Measurements from ENCODE around the gene WDR47. TPM values are rescaled to one million over a fixed set of nuclear protein-coding genes. Genes with fewer than 3 reads are reported as not detected.

Gene WDR47
- total and polyA plus RNA-seq, 7 experiments from 2014 or later, result 3.9 to 15.4 (median 12.1) TPM

DNA sequence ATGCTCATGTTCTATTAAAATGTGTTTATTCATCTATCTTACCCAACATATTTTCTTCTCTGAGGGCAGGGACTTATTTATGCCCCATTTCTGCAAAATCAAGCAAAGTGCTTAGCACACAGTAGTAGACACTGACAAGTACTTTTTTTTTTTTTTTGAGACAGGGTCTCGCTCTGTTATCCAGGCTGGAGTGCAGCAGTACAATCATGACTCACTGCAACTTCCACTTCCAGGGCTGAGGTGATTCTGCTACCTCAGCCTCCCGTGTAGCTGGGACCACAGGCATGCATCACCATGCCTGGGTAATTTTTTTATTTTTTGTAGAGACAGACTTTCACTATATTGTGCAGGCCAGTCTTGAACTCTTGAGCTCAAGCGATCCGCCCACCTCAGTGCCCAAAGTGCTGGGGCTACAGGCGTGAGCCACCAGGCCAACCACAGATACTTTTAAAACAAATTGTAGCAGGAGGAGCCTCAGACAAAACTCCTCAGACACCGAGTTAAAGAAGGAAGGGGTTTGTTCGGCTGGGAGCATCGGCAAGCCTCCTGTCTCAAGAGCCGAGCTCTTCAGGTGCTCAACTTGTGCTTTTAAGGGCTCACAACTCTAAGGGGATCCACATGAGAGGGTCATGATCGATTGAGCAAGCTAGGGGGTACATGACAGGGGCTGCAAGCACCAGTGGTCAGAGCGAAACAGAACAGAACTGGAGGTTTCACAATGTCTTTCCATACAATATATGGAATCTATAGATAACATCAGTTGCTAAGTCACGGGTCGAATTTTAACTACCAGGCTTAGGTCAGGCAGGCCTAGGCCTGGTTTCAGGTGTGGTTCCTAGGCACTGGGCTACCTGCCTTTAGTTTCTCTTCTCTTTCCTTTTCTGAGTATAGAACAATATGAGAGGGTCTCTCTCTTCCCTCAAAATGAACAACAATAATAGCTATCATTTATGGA lies 42.9 kb upstream of the WDR47 start:
- Mint-ChIP-seq H3K9me3 (peaks cover 0 to 9% (median 0%) of the 10 kb centered on the region in 11 donors), H3K36me3 (no peaks in the 10 kb centered on the region), H3K27me3 (no peaks in the 10 kb centered on the region), H3K4me1 (peaks cover 0 to 8% (median 0%) of the 10 kb centered on the region in 7 donors), H3K27ac (no peak overlapping the region), H3K4me3 (no peak overlapping the region)
- Histone ChIP-seq H3K4me3 (ENCODE audit: low read length) (no peak overlapping the region), H3K36me3 (ENCODE audit: control insufficient read depth in 2 of 3, insufficient read depth in 3 of 3, low read length in 3 of 3) (no peaks in the 10 kb centered on the region), H3K9me3 (ENCODE audit: control insufficient read depth in 2 of 3, low read length in 3 of 3) (no peaks in the 10 kb centered on the region), H3K4me1 (ENCODE audit: control insufficient read depth in 2 of 2, insufficient read depth in 2 of 2, low read length in 2 of 2) (no peaks in the 10 kb centered on the region), H3K27ac (ENCODE audit: low read depth, low read length) (no peak overlapping the region), H3K27me3 (ENCODE audit: control insufficient read depth in 2 of 2, insufficient read depth in 2 of 2, low read length in 2 of 2) (no peaks in the 10 kb centered on the region)
- ChIA-PET CTCF (interaction anchor here (0.6 to 0.7 kb wide), 2 partner anchors 280 to 692 kb away, joined by 4 to 6 read pairs; no protein-coding TSS in a partner anchor), POLR2A (interaction anchor here (0.6 to 3.4 kb wide), 4 partner anchors 10 to 47 kb away, joined by 3 to 19 read pairs (median 3); no protein-coding TSS in a partner anchor)
- no peak for ATAC-seq
- no peak for DNase-seq
- intact Hi-C loops (cut with micrococcal nuclease), result no loop called here

DNA sequence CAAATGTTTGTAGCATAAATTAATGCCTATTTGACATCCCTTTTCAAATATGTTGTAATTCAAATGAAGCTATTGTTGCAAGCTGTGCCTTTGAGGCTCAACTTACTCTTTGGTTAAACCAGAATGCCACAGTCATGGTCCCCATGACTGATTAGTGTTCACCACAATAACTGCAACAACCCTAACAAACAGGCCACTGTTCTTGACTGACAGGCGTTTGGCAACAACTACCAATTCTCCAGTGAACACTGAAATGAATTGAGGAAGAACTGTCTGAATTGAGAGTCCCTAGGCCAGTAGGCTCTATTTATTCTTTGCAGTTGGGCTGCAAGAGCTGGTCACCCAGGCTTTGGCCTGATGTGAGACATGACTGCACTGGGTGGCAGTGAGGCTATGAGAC lies 42.0 kb upstream of the WDR47 start:
- Histone ChIP-seq H3K4me3 (ENCODE audit: low read length) (no peak overlapping the region), H3K27me3 (ENCODE audit: control insufficient read depth in 2 of 2, insufficient read depth in 2 of 2, low read length in 2 of 2) (no peaks in the 10 kb centered on the region), H3K9me3 (ENCODE audit: control insufficient read depth in 2 of 3, low read length in 3 of 3) (no peaks in the 10 kb centered on the region), H3K4me1 (ENCODE audit: control insufficient read depth in 2 of 2, insufficient read depth in 2 of 2, low read length in 2 of 2) (no peaks in the 10 kb centered on the region), H3K27ac (ENCODE audit: low read depth, low read length) (no peak overlapping the region), H3K36me3 (ENCODE audit: control insufficient read depth in 2 of 3, insufficient read depth in 3 of 3, low read length in 3 of 3) (no peaks in the 10 kb centered on the region)
- H3K36me3 Mint-ChIP-seq, result no peaks in the 10 kb centered on the region
- H3K27me3 Mint-ChIP-seq, result no peaks in the 10 kb centered on the region
- ChIA-PET POLR2A (interaction anchor here (0.7 to 3.4 kb wide), 2 partner anchors 9 to 16 kb away, joined by 3 to 19 read pairs; no protein-coding TSS in a partner anchor), CTCF (no interaction called here)
- peaks cover 0 to under 1% (median 0%) of the 10 kb centered on the region in 7 donors for H3K4me1 Mint-ChIP-seq
- H3K4me3 Mint-ChIP-seq, result no peak overlapping the region
- H3K27ac Mint-ChIP-seq, result no peak overlapping the region
- no peak for ATAC-seq
- peaks cover 0 to 2% (median 0%) of the 10 kb centered on the region in 11 donors for H3K9me3 Mint-ChIP-seq
- intact Hi-C loops (cut with micrococcal nuclease), result no loop called here
- no peak for DNase-seq

DNA sequence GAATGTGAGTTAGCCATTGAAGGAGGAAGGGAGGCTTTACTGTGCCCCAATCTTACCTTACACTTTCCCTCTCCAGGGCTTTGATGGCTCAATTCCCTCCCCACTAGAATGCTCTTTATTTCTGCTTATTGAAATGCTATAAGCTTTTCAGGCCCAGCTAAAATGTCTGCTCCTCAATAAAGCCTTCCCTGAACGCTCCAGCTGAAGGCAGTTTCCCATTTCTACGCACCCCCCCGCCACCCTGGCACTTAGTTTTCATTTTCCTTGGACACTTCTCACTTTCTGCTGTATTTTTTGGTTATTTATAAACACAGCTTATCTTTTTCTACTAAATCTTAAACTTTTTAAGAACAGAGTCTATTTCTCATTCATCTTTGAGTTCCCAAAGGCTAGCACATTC lies 41.6 kb upstream of the WDR47 start:
- H3K36me3 Mint-ChIP-seq, result no peaks in the 10 kb centered on the region
- no peak overlapping the region for H3K27ac Mint-ChIP-seq
- no peak overlapping the region for H3K4me3 Mint-ChIP-seq
- ATAC-seq, result no peak
- H3K27me3 Mint-ChIP-seq, result no peaks in the 10 kb centered on the region
- H3K4me1 ChIP-seq (ENCODE audit: control insufficient read depth in 2 of 2, insufficient read depth in 2 of 2, low read length in 2 of 2), result no peaks in the 10 kb centered on the region
- no peak overlapping the region for H3K27ac ChIP-seq (ENCODE audit: low read depth, low read length)
- H3K36me3 ChIP-seq (ENCODE audit: control insufficient read depth in 2 of 3, insufficient read depth in 3 of 3, low read length in 3 of 3), result no peaks in the 10 kb centered on the region
- no peaks in the 10 kb centered on the region for H3K27me3 ChIP-seq (ENCODE audit: control insufficient read depth in 2 of 2, insufficient read depth in 2 of 2, low read length in 2 of 2)
- no peaks in the 10 kb centered on the region for H3K9me3 ChIP-seq (ENCODE audit: control insufficient read depth in 2 of 3, low read length in 3 of 3)
- intact Hi-C loops (cut with micrococcal nuclease), result no loop called here
- no peak for DNase-seq
- POLR2A ChIA-PET, result interaction anchor here (3.4 kb wide), 1 partner anchor 17 kb away, joined by 19 read pairs; no protein-coding TSS in a partner anchor
- CTCF ChIA-PET, result no interaction called here
- H3K9me3 Mint-ChIP-seq, result peaks cover 0 to 2% (median 0%) of the 10 kb centered on the region in 11 donors
- no peak overlapping the region for H3K4me3 ChIP-seq (ENCODE audit: low read length)
- H3K4me1 Mint-ChIP-seq, result no peaks in the 10 kb centered on the region

DNA sequence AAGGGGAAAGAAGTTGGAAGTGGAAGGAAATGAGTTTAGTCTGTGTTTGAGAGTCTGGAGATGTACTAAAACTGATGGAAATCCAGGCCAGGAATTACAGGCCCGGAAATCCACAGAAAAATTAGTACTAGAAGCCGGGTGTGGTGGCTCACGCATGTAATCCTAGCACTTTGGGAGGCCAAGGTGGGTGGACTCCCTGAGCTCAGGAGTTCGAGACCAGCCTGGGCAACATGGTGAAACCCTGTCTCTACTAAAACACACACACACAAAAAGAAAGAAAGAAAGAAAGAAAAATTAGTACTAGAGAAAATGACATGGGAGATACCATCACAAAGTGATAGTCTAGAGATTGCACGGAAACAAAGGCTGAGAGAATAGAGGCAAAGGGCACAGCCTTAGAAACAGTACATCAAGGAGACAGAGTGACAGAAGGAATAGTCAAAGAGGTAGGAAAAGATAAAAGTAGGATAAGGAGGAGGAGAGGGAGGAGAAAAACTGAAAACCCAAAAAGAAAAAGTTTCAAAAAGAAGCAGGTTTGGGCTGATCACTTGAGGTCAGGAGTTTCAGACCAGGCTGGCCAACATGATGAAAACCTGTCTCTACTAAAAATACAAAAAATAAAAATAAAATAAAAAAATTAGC lies 38.7 kb upstream of the WDR47 start:
- H3K27ac ChIP-seq (ENCODE audit: low read depth, low read length), result no peak overlapping the region
- Mint-ChIP-seq H3K36me3 (no peaks in the 10 kb centered on the region), H3K9me3 (no peaks in the 10 kb centered on the region), H3K27me3 (no peaks in the 10 kb centered on the region), H3K27ac (no peak overlapping the region), H3K4me1 (peaks cover 0 to 12% (median 7%) of the 10 kb centered on the region in 7 donors), H3K4me3 (no peak overlapping the region)
- ChIA-PET CTCF (no interaction called here), POLR2A (no interaction called here)
- no peak overlapping the region for H3K4me3 ChIP-seq (ENCODE audit: low read length)
- no peak for ATAC-seq
- H3K27me3 ChIP-seq (ENCODE audit: control insufficient read depth in 2 of 2, insufficient read depth in 2 of 2, low read length in 2 of 2), result no peaks in the 10 kb centered on the region
- no peaks in the 10 kb centered on the region for H3K4me1 ChIP-seq (ENCODE audit: control insufficient read depth in 2 of 2, insufficient read depth in 2 of 2, low read length in 2 of 2)
- no peaks in the 10 kb centered on the region for H3K9me3 ChIP-seq (ENCODE audit: control insufficient read depth in 2 of 3, low read length in 3 of 3)
- intact Hi-C loops (cut with micrococcal nuclease), result no loop called here
- H3K36me3 ChIP-seq (ENCODE audit: control insufficient read depth in 2 of 3, insufficient read depth in 3 of 3, low read length in 3 of 3), result no peaks in the 10 kb centered on the region
- no peak for DNase-seq

DNA sequence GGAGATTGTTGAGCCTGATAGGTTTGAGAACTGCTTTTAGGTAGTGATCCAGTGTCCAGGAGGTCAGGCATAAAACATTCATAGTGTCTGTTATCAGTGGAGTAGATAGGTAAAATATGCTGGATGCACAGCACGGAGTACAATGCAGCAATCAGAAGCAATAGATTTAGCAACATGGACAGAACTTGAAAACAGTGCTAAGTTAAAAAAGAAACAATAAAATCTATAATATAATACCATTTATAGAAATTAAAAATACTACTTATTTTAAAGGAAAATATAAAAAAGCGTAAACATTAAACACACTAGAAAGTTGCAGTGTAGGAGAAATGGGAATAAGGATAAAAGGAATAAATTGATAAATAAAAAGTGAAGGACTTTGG lies 37.3 kb upstream of the WDR47 start:
- Histone ChIP-seq H3K36me3 (ENCODE audit: control insufficient read depth in 2 of 3, insufficient read depth in 3 of 3, low read length in 3 of 3) (no peaks in the 10 kb centered on the region), H3K9me3 (ENCODE audit: control insufficient read depth in 2 of 3, low read length in 3 of 3) (no peaks in the 10 kb centered on the region), H3K27ac (ENCODE audit: low read depth, low read length) (no peak overlapping the region), H3K4me3 (ENCODE audit: low read length) (no peak overlapping the region), H3K27me3 (ENCODE audit: control insufficient read depth in 2 of 2, insufficient read depth in 2 of 2, low read length in 2 of 2) (no peaks in the 10 kb centered on the region), H3K4me1 (ENCODE audit: control insufficient read depth in 2 of 2, insufficient read depth in 2 of 2, low read length in 2 of 2) (peaks cover 5 to 8% of the 10 kb centered on the region in 2 donors)
- H3K4me3 Mint-ChIP-seq, result no peak overlapping the region
- POLR2A ChIA-PET, result interaction anchor here (0.5 to 3.8 kb wide), 2 partner anchors 21 kb away, joined by 3 to 59 read pairs; no protein-coding TSS in a partner anchor
- H3K27me3 Mint-ChIP-seq, result no peaks in the 10 kb centered on the region
- CTCF ChIA-PET, result no interaction called here
- H3K4me1 Mint-ChIP-seq, result peaks cover 8 to 25% (median 19%) of the 10 kb centered on the region in 7 donors
- no peak for ATAC-seq
- no peaks in the 10 kb centered on the region for H3K9me3 Mint-ChIP-seq
- intact Hi-C loops (cut with micrococcal nuclease), result no loop called here
- H3K27ac Mint-ChIP-seq, result no peak overlapping the region
- peaks cover 0 to 1% (median 0%) of the 10 kb centered on the region in 5 donors for H3K36me3 Mint-ChIP-seq
- DNase-seq, result no peak

DNA sequence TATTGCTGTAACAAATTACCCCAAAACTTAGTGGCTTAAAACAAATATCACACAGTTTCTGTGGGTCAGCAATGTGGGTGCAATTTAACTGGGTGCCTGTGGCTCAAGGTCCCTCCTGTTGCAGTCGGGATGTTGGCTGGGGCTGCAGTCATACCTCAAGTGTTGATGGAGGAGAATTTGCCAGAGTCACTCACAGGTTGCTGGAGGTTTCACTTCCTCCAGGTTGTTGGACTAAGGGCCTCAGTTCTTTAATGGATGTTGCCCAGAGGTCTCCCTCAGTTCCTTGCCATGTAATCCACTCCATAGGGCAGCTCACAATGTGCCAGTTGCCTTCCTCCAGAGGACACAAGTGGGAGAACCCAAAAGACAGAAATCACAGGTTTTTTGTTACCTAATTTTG lies 36.4 kb upstream of the WDR47 start:
- no peaks in the 10 kb centered on the region for H3K9me3 Mint-ChIP-seq
- peaks cover 11 to 27% (median 20%) of the 10 kb centered on the region in 7 donors for H3K4me1 Mint-ChIP-seq
- H3K27me3 Mint-ChIP-seq, result no peaks in the 10 kb centered on the region
- no peaks in the 10 kb centered on the region for H3K9me3 ChIP-seq (ENCODE audit: control insufficient read depth in 2 of 3, low read length in 3 of 3)
- peaks cover 5 to 8% of the 10 kb centered on the region in 2 donors for H3K4me1 ChIP-seq (ENCODE audit: control insufficient read depth in 2 of 2, insufficient read depth in 2 of 2, low read length in 2 of 2)
- no peak overlapping the region for H3K27ac ChIP-seq (ENCODE audit: low read depth, low read length)
- no peak for ATAC-seq
- POLR2A ChIA-PET, result interaction anchor here (0.7 to 3.8 kb wide), 2 partner anchors 12 to 22 kb away, joined by 3 to 59 read pairs; no protein-coding TSS in a partner anchor
- no peak overlapping the region for H3K4me3 ChIP-seq (ENCODE audit: low read length)
- no peaks in the 10 kb centered on the region for H3K36me3 ChIP-seq (ENCODE audit: control insufficient read depth in 2 of 3, insufficient read depth in 3 of 3, low read length in 3 of 3)
- no peak overlapping the region for H3K27ac Mint-ChIP-seq
- intact Hi-C loops (cut with micrococcal nuclease), result no loop called here
- H3K4me3 Mint-ChIP-seq, result no peak overlapping the region
- CTCF ChIA-PET, result interaction anchor here (0.6 kb wide), 1 partner anchor 577 kb away, joined by 4 read pairs; no protein-coding TSS in a partner anchor
- peaks cover 0 to 7% (median 0%) of the 10 kb centered on the region in 5 donors for H3K36me3 Mint-ChIP-seq
- DNase-seq, result no peak
- no peaks in the 10 kb centered on the region for H3K27me3 ChIP-seq (ENCODE audit: control insufficient read depth in 2 of 2, insufficient read depth in 2 of 2, low read length in 2 of 2)
